Keratinocyte (primary cell): ENCODE results near the gene TCF7L2. TPM values are rescaled to one million over a fixed set of nuclear protein-coding genes. Genes with fewer than 3 reads are reported as not detected.

Source experiments
- DNase-seq: peaks from one replicate; pipeline ENCODE4 v3.0.0-alpha.2; 2011; ENCODE audit warnings: low read depth, missing footprints, low spot score
- FAIRE-seq: peaks from 2 replicates; lab custom pipeline; 2011; peaks lifted over from hg19 to GRCh38; lab: Jason Lieb, UNC
- H2AFZ ChIP-seq: 2 replicates; pipeline ENCODE4 v1.6.0; 2012; ENCODE audit warnings: low read length, control low read depth, inconsistent platforms; ENCODE audit not compliant: control insufficient read depth
- H3K27ac ChIP-seq: 2 replicates; pipeline ENCODE4 v1.5.1; 2011; ENCODE audit warnings: low read length; ENCODE audit not compliant: control insufficient read depth, insufficient read depth
- H3K27me3 ChIP-seq: 3 replicates; pipeline ENCODE4 v1.6.0; 2011; ENCODE audit warnings: low read length; ENCODE audit not compliant: control insufficient read depth, insufficient read depth; ENCODE audit errors: extremely low read depth
- H3K36me3 ChIP-seq, 2 experiments: 2 replicates in 1 of 2; 3 replicates in 1 of 2; pipeline ENCODE4 v1.5.1; 2011; ENCODE audit warnings: low read length in 2 of 2, mild to moderate bottlenecking in 1 of 2; ENCODE audit not compliant: control insufficient read depth in 2 of 2, insufficient read depth in 2 of 2; ENCODE audit errors: extremely low read depth in 1 of 2
- H3K4me1 ChIP-seq: 3 replicates; pipeline ENCODE4 v1.5.1; 2011; ENCODE audit warnings: low read length; ENCODE audit not compliant: control insufficient read depth, insufficient read depth; ENCODE audit errors: extremely low read depth
- H3K4me2 ChIP-seq: 3 replicates; pipeline ENCODE4 v1.6.0; 2011; ENCODE audit warnings: low read depth, low read length; ENCODE audit not compliant: control insufficient read depth, insufficient read depth; ENCODE audit errors: extremely low read depth
- H3K4me3 ChIP-seq, 3 experiments: fragments of 200-600 bp in 1 of 3; sonication (generic) in 1 of 3; 2 replicates in 2 of 3; 3 replicates in 1 of 3; pipeline ENCODE4 v1.5.1; 2011 to 2016; ENCODE audit warnings: low read length in 3 of 3, mild to moderate bottlenecking in 3 of 3, control low read depth in 2 of 3, inconsistent platforms in 1 of 3, low read depth in 1 of 3, mixed read lengths in 1 of 3, mixed run types in 1 of 3, moderate library complexity in 1 of 3; ENCODE audit not compliant: control insufficient read depth in 2 of 3, insufficient read depth in 2 of 3; ENCODE audit errors: extremely low read depth in 1 of 3
- H3K79me2 ChIP-seq: 2 replicates; pipeline ENCODE4 v1.6.0; 2012; ENCODE audit warnings: low read length; ENCODE audit not compliant: control insufficient read depth, insufficient read depth
- H3K9ac ChIP-seq: 3 replicates; pipeline ENCODE4 v1.6.0; 2011; ENCODE audit warnings: low read length; ENCODE audit not compliant: control insufficient read depth, insufficient read depth; ENCODE audit errors: extremely low read depth
- H3K9me1 ChIP-seq: 3 replicates; pipeline ENCODE4 v1.6.0; 2011; ENCODE audit warnings: low read length; ENCODE audit not compliant: control insufficient read depth, insufficient read depth; ENCODE audit errors: extremely low read depth
- H3K9me3 ChIP-seq: 2 replicates; pipeline ENCODE4 v1.5.1; 2012; ENCODE audit warnings: low read depth, low read length; ENCODE audit not compliant: control insufficient read depth
- H4K20me1 ChIP-seq: 3 replicates; pipeline ENCODE4 v1.6.0; 2011; ENCODE audit warnings: low read length; ENCODE audit not compliant: control insufficient read depth, insufficient read depth; ENCODE audit errors: extremely low read depth
- CTCF ChIP-seq, 3 experiments: IDR thresholded peaks in 1 of 3; conservative IDR thresholded peaks in 1 of 3; optimal IDR thresholded peaks in 1 of 3; 2 replicates in 2 of 3; 3 replicates in 1 of 3; pipeline versions ENCODE3 to v1.5.1; 2011; ENCODE audit warnings: low read length in 3 of 3, mild to moderate bottlenecking in 3 of 3, moderate library complexity in 2 of 3, control low read depth in 1 of 3, inconsistent platforms in 1 of 3; ENCODE audit not compliant: insufficient read depth in 2 of 3; ENCODE audit errors: extremely low read depth in 1 of 3
- EZH2 ChIP-seq: IDR thresholded peaks from one replicate; pipeline ENCODE4 v1.6.1; 2012; ENCODE audit warnings: inconsistent platforms, mild to moderate bottlenecking, low read length, moderate library complexity
- dilution Hi-C: fragments of 300-500 bp; cut with MboI; formaldehyde crosslinking; loops from one replicate; pipeline ENCODE4 v1.7.0; 2020; ENCODE audit warnings: low sequenced_read_pairs; ENCODE audit not compliant: extremely low pct_ligation_motif_present
- polyA plus RNA-seq, 5 experiments: library from polyadenylated mRNA; depleted of rRNA in 3 of 5; stranded (reverse) in 3 of 5; stranded (forward) in 1 of 5; unstranded in 1 of 5; fragments of >200 nt; gene quantifications; 1 replicate in 1 of 5; 2 replicates in 3 of 5; 3 replicates in 1 of 5; pipeline versions ENCODE4 v1.2.1 to v1.2.3, GENCODE V29; 2011 to 2012; ENCODE audit warnings: missing spikeins in 2 of 5, low read depth in 1 of 5, low replicate concordance in 1 of 5

Gene TCF7L2
- polyA plus RNA-seq, 1 donor (not counting 4 experiments of a cell fraction or from before 2014, with no cell fraction given) = 2.5 TPM

GRCh38 chr10:112946649-112947048, 3.4 kb upstream of the TCF7L2 start:
- H4K20me1 ChIP-seq = no peaks in the 10 kb centered on the region
- DNase-seq (no peak), FAIRE-seq (no peak)
- peaks cover 3% of the 10 kb centered on the region for H3K79me2 ChIP-seq
- H3K27me3 ChIP-seq = no peaks in the 10 kb centered on the region
- no peak overlapping the region for H2AFZ ChIP-seq
- H3K9me1 ChIP-seq = no peaks in the 10 kb centered on the region
- H3K36me3 ChIP-seq = no peaks in the 10 kb centered on the region
- H3K4me1 ChIP-seq = peaks cover 4% of the 10 kb centered on the region
- H3K4me2 ChIP-seq = no peak overlapping the region
- no peak overlapping the region for H3K27ac ChIP-seq
- H3K4me3 ChIP-seq = no peak overlapping the region
- no peak for TF ChIP-seq CTCF (optimal IDR thresholded peaks at IDR 0.05 in 1 of 3, IDR thresholded peaks at IDR 0.05 in 1 of 3, conservative IDR thresholded peaks at IDR 0.05 in 1 of 3; ENCODE audit: extremely low read depth in 1 of 3, insufficient read depth in 2 of 3, low read length in 3 of 3)
- no peak for TF ChIP-seq EZH2
- dilution Hi-C loops = no loop called here
- no peak overlapping the region for H3K9ac ChIP-seq
- no peaks in the 10 kb centered on the region for H3K9me3 ChIP-seq

GRCh38 chr10:112948196-112948595, 1.9 kb upstream of the TCF7L2 start:
- H3K27ac ChIP-seq = no peak overlapping the region
- FAIRE-seq = no peak
- no peaks in the 10 kb centered on the region for H3K27me3 ChIP-seq

More at GRCh38 chr10:112948196-112948595, 1.9 kb upstream of the TCF7L2 start:
- Histone ChIP-seq H3K4me2 (no peak overlapping the region), H3K4me1 (peaks cover 5% of the 10 kb centered on the region), H4K20me1 (no peaks in the 10 kb centered on the region), H3K36me3 (no peaks in the 10 kb centered on the region), H3K9ac (no peak overlapping the region), H3K79me2 (peaks cover 15% of the 10 kb centered on the region), H3K9me3 (no peaks in the 10 kb centered on the region), H3K9me1 (no peaks in the 10 kb centered on the region), H3K4me3 (no peak overlapping the region), H2AFZ (no peak overlapping the region)
- TF ChIP-seq EZH2 (no peak), CTCF (optimal IDR thresholded peaks at IDR 0.05 in 1 of 3, IDR thresholded peaks at IDR 0.05 in 1 of 3, conservative IDR thresholded peaks at IDR 0.05 in 1 of 3; ENCODE audit: extremely low read depth in 1 of 3, insufficient read depth in 2 of 3, low read length in 3 of 3) (no peak)
- dilution Hi-C loops = no loop called here
- no peak for DNase-seq
